ENCODE measurements around the gene SGIP1.
"Not testable (repeated sequence)": the region's sequence is repeated elsewhere in the genome, so short reads cannot be mapped to it uniquely, and the experiment has no call there.

Gene SGIP1

DNA sequence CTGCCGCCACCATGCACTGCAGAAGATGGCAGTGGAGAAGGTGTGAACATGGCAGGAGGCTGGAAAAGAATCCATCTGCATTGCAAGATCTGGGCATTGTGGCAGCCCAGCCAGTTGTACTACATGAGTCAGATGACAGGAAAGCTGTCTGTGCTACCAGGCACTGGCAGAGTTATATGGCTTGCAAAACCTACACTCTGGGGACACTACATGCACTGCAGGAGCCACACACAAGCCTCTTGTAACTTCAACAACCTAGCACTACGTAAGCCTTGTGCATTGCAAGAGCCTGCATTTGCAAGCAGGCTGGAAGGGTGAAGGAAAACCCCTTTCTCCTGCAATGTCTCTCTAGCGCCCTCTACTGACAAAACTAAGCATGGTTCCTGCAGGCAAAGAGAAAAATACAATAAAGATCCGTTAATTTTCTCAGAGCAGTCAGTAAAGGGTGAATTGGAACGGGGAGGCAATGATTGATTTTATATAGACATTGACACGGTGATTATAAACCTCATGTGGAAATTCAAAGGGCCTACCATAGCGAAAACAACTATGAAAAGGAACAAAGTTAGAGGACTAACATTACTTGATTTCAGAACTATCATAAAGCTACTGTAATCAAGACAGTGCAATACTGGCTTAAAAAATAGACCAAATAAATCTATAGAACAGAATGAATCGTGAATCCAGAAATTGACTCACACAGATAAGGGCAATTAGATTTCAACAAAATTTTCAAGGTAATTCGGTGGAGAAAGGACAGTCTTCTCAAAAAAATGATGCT lies 192.1 kb downstream of the SGIP1 start:
- Histone ChIP-seq H2AFZ (ENCODE audit: low read depth, low read length) (no peak overlapping the region), H3K4me1 (ENCODE audit: insufficient read depth, low read length) (no peaks in the 10 kb centered on the region), H3K4me3 (ENCODE audit: low read length) (no peak overlapping the region)

DNA sequence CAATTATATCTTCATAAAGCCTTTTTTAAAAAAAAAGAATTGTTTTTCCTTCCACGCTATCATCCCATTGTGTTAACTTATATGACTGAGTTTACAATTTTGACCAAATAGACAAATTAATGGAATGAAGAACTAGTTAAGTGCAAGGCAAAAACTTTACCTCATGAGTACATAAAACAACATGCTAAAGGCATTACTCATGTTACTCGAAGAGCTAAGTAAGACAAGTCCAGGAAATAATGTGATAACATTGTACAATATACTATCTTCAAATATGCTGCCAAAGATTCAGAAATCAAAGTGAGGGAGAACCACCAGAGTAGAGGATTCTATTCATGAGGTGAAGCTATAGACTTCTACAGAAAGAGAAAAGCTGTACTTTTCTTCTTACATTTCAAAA lies 194.1 kb downstream of the SGIP1 start:
- Histone ChIP-seq H3K4me1 (ENCODE audit: insufficient read depth, low read length) (no peaks in the 10 kb centered on the region), H2AFZ (ENCODE audit: low read depth, low read length) (no peak overlapping the region), H3K27me3 (ENCODE audit: insufficient read depth, low read length) (no peaks in the 10 kb centered on the region), H3K9me3 (ENCODE audit: low read length) (no peaks in the 10 kb centered on the region), H3K36me3 (ENCODE audit: insufficient read depth, low read length) (no peaks in the 10 kb centered on the region), H3K4me3 (ENCODE audit: low read length) (no peak overlapping the region)

More for the DNA sequence above, 192.1 kb downstream of the SGIP1 start:
- Histone ChIP-seq H3K9me3 (ENCODE audit: low read length) (no peaks in the 10 kb centered on the region), H3K27me3 (ENCODE audit: insufficient read depth, low read length) (no peaks in the 10 kb centered on the region), H3K36me3 (ENCODE audit: insufficient read depth, low read length) (no peaks in the 10 kb centered on the region)

DNA sequence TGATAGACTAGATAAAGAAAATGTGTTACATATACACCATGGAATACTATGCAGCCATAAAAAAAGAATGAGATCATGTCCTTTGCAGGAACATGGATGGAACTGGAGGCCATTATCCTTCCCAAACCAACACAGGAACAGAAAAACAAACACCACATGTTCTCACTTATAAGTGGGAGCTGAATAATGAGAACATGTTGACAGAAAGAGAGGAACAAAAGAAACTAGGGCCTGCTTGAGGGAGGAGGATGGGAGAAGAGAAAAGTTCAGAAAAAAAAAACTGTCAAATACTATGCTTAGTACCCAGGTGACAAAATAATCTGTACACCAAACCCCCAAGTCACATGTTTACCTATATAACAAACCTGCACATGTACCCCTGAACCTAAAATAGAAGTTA lies 194.8 kb downstream of the SGIP1 start:
- H3K4me3 ChIP-seq (ENCODE audit: low read length); H2AFZ ChIP-seq (ENCODE audit: low read depth, low read length); H3K36me3 ChIP-seq (ENCODE audit: insufficient read depth, low read length); H3K9me3 ChIP-seq (ENCODE audit: low read length); H3K4me1 ChIP-seq (ENCODE audit: insufficient read depth, low read length); H3K27me3 ChIP-seq (ENCODE audit: insufficient read depth, low read length): not testable (repeated sequence)

GRCh38 chr1:66729119-66729518 lies 195.2 kb downstream of the SGIP1 start:
- no peaks in the 10 kb centered on the region for H3K27me3 ChIP-seq (ENCODE audit: insufficient read depth, low read length)
- no peaks in the 10 kb centered on the region for H3K4me1 ChIP-seq (ENCODE audit: insufficient read depth, low read length)
- H3K36me3 ChIP-seq (ENCODE audit: insufficient read depth, low read length): no peaks in the 10 kb centered on the region
- H2AFZ ChIP-seq (ENCODE audit: low read depth, low read length): no peak overlapping the region
- no peaks in the 10 kb centered on the region for H3K9me3 ChIP-seq (ENCODE audit: low read length)
- no peak overlapping the region for H3K4me3 ChIP-seq (ENCODE audit: low read length)

DNA sequence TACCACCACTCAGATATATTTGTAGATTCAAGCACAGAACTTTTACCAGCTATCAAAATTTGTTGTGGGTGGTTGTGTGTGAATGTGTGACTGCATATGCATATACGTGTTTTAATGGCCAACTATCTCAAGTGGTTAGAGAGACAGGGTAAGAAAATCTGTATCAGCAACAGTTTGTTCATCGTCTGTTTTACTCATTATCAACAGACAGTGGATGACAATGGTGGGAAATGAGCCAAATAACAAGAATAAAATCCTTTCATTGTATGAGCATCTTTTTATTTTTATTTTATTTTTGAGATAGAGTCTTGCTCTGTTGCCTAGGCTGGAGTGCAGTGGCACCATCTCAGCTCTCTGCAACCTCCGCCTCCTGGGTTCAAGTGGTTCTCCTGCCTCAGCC lies 195.6 kb downstream of the SGIP1 start:
- H3K4me3 ChIP-seq (ENCODE audit: low read length): no peak overlapping the region
- H2AFZ ChIP-seq (ENCODE audit: low read depth, low read length): no peak overlapping the region
- H3K27me3 ChIP-seq (ENCODE audit: insufficient read depth, low read length): no peaks in the 10 kb centered on the region
- H3K9me3 ChIP-seq (ENCODE audit: low read length): no peaks in the 10 kb centered on the region
- H3K36me3 ChIP-seq (ENCODE audit: insufficient read depth, low read length): no peaks in the 10 kb centered on the region
- no peaks in the 10 kb centered on the region for H3K4me1 ChIP-seq (ENCODE audit: insufficient read depth, low read length)

GRCh38 chr1:66730462-66730861 lies 196.5 kb downstream of the SGIP1 start:
- H3K27me3 ChIP-seq (ENCODE audit: insufficient read depth, low read length): no peaks in the 10 kb centered on the region
- H3K36me3 ChIP-seq (ENCODE audit: insufficient read depth, low read length): no peaks in the 10 kb centered on the region
- no peak overlapping the region for H3K4me3 ChIP-seq (ENCODE audit: low read length)
- no peaks in the 10 kb centered on the region for H3K4me1 ChIP-seq (ENCODE audit: insufficient read depth, low read length)
- H2AFZ ChIP-seq (ENCODE audit: low read depth, low read length): no peak overlapping the region
- no peaks in the 10 kb centered on the region for H3K9me3 ChIP-seq (ENCODE audit: low read length)

DNA sequence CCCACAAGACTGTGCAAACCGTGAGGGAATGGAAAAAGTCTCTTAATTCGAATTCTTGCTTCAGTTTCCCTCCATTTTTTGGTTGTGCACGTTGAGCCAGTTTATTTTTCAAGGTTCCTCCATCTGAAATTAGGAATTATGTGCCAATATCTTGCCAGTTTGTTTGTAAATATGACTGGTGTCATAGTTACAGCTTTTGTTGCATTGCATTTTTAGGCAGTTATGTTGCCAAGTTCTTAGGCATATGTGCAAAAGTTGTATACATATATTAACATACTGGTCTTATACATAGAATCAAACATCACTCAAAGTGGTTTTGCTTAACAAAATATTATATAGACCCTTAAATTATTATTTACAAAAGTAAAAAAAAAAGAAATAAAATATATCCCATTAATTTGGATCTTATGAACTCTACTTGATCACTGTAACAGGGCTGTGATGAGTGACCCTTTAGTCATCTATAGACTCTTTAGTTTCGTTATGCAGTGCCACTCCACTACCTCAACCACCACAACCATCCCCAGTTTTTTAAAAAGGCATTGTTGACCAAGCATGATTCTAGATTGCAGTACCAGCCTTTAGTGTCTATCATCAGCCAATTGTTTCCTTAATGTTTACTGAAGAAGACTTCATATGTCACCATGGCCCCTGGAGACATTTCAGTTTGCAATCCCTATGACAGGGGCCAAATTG lies 197.4 kb downstream of the SGIP1 start:
- no peaks in the 10 kb centered on the region for H3K27me3 ChIP-seq (ENCODE audit: insufficient read depth, low read length)
- H3K4me3 ChIP-seq (ENCODE audit: low read length): no peak overlapping the region
- H3K36me3 ChIP-seq (ENCODE audit: insufficient read depth, low read length): no peaks in the 10 kb centered on the region
- H3K4me1 ChIP-seq (ENCODE audit: insufficient read depth, low read length): no peaks in the 10 kb centered on the region
- H3K9me3 ChIP-seq (ENCODE audit: low read length): no peaks in the 10 kb centered on the region
- no peak overlapping the region for H2AFZ ChIP-seq (ENCODE audit: low read depth, low read length)

- Histone ChIP-seq H3K36me3 (ENCODE audit: insufficient read depth, low read length) (no peaks in the 10 kb centered on the region), H3K27me3 (ENCODE audit: insufficient read depth, low read length) (no peaks in the 10 kb centered on the region)
Observed at GRCh38 chr1:66732407-66733166, 198.6 kb downstream of the SGIP1 start.

DNA sequence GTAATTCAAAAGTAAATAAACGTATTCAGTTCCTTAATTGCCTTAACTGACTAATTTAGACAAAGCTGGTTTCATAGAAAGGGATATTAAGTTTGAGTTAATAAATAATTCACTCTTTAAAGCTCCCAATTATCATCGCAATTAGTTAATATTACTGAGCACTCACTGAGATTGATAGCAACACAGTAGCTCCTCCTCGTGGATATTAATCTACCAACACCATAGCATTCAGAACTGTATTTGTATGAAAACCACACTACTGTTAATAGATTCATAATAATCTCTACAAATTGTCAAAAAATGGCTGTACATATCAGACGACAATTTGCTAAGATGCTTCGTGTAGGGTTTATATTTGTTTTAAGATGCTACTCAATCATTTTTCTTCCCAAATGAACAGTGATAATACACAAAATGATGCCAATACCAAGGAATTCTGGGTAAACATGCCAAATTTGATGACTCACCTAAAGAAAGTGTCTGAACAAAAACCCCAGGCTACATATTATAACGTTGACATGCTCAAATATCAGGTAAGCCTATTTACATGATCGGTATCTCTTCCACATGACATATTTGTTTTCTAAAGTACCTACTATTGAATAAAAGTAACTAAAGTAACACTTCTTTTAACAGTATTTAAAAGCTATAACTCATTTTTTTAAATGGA lies 199.5 kb downstream of the SGIP1 start:
- Histone ChIP-seq H3K4me1 (ENCODE audit: insufficient read depth, low read length) (no peaks in the 10 kb centered on the region), H3K27me3 (ENCODE audit: insufficient read depth, low read length) (no peaks in the 10 kb centered on the region), H3K4me3 (ENCODE audit: low read length) (no peak overlapping the region), H2AFZ (ENCODE audit: low read depth, low read length) (no peak overlapping the region), H3K9me3 (ENCODE audit: low read length) (no peaks in the 10 kb centered on the region), H3K36me3 (ENCODE audit: insufficient read depth, low read length) (no peaks in the 10 kb centered on the region)

More at GRCh38 chr1:66732407-66733166, 198.6 kb downstream of the SGIP1 start:
- H3K4me3 ChIP-seq (ENCODE audit: low read length): no peak overlapping the region
- no peak overlapping the region for H2AFZ ChIP-seq (ENCODE audit: low read depth, low read length)
- no peaks in the 10 kb centered on the region for H3K9me3 ChIP-seq (ENCODE audit: low read length)
- no peaks in the 10 kb centered on the region for H3K4me1 ChIP-seq (ENCODE audit: insufficient read depth, low read length)

DNA sequence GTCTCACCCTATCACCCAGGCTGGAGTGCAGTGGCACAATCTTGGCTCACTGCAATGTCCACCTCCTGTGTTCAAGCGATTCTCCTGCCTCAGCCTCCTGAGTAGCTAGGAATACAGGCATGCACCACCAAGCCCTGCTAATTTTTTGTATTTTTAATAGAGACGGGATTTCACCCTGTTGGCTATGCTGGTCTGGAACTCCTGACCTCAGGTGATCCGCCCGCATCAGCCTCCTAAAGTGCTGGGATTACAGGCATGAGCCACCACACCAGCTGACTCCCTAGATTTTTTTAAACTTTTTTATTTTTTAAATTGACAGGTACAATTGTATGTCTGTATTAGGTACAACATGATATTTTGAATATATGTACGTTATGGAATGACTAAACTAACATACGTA lies 200.6 kb downstream of the SGIP1 start:
- not testable (repeated sequence) for H3K36me3 ChIP-seq (ENCODE audit: insufficient read depth, low read length); H3K4me1 ChIP-seq (ENCODE audit: insufficient read depth, low read length); H3K9me3 ChIP-seq (ENCODE audit: low read length); H3K27me3 ChIP-seq (ENCODE audit: insufficient read depth, low read length); H2AFZ ChIP-seq (ENCODE audit: low read depth, low read length); H3K4me3 ChIP-seq (ENCODE audit: low read length)

DNA sequence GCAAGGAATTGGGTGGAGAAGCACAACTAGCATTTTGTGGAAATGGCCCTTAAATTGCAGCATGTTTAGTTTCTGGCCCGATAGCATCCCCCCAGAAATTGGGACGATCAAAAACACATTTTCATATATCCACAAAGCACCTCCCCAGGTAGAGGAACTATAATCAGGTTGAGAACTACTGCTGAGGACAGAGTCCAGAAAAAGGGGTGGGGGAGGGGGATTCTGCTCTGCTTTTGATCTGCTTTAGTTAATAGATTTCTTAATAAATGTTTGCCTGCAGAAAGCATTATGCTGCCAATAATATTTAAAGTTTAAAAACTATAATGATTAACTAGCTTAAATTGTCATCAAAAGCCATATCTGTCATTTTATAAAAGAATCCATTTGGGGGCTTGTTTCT lies 203.9 kb downstream of the SGIP1 start:
- Histone ChIP-seq H3K4me3 (ENCODE audit: low read length) (no peak overlapping the region), H3K27me3 (ENCODE audit: insufficient read depth, low read length) (no peaks in the 10 kb centered on the region), H3K4me1 (ENCODE audit: insufficient read depth, low read length) (no peaks in the 10 kb centered on the region), H3K9me3 (ENCODE audit: low read length) (no peaks in the 10 kb centered on the region), H3K36me3 (ENCODE audit: insufficient read depth, low read length) (no peaks in the 10 kb centered on the region), H2AFZ (ENCODE audit: low read depth, low read length) (no peak overlapping the region)

- Histone ChIP-seq H3K27me3 (ENCODE audit: insufficient read depth, low read length) (no peaks in the 10 kb centered on the region), H3K4me3 (ENCODE audit: low read length) (no peak overlapping the region), H2AFZ (ENCODE audit: low read depth, low read length) (no peak overlapping the region), H3K4me1 (ENCODE audit: insufficient read depth, low read length) (no peaks in the 10 kb centered on the region), H3K36me3 (ENCODE audit: insufficient read depth, low read length) (no peaks in the 10 kb centered on the region), H3K9me3 (ENCODE audit: low read length) (no peaks in the 10 kb centered on the region)
Observed at GRCh38 chr1:66739401-66740157, 205.6 kb downstream of the SGIP1 start.
